Measurements from ENCODE around the gene DENND2A. TPM values are rescaled to one million over a fixed set of nuclear protein-coding genes. Genes with fewer than 3 reads are reported as not detected.
A peak's percentile ranks its signal among the peaks of the same experiment; 100 is the strongest.

DENND2A gene
- polyA plus RNA-seq, 2 of the 4 experiments (the other 2 are of a cell fraction), result 0.37 to 0.63 TPM

DNA sequence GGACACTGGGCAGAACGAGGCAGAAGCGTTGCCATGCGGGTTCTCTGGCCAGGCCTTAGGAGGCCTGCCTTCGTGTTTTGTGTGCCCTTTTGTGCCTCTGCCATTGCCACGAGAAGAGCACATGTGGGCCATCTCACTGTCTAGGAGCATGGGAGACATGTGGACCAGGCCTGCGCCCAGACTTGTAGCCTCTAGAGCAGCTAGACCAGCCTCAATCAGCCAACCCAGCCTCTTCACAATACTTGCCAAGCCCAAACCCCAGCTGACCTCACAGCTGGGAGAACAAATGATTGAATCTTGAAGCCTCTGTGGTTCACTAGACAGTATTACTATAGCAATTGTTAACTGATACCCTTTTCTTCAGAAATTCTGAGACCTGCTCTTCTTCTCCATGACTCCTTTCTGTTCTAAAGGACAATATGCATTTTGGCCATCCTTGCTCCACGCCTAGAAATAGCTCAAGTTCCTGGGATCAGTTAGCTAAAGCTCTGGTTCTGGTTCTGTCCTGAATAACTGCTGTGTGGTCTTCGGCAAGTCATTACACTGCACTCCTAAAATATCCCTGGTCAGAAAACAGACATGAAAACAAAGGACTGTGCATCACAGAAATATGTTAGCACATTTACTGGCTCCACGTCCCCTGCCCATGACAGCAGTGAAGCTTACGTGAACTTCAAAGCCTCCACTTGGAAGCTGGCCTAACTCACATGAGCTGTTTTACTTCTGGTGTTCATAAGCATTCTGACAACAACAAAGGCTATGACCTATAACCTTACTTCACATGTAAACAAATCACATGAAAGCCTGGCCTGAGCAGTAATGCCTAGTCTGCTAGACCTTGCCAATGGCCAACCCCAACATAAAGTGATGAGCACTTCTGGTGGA is 89.0 kb downstream of the DENND2A start:
- Histone ChIP-seq H3K4me2 (no peak overlapping the region), H3K27ac (peak overlapping the region in 1 of 2 experiments; percentile 15; a peak in 1 of 6 replicates), H3K9me3 (no peaks in the 10 kb centered on the region), H3K4me1 (no peaks in the 10 kb centered on the region), H3K4me3 (no peak overlapping the region)
- no peak for DNase-seq (ENCODE audit: low read depth in 1 of 2, low spot score in 1 of 2)
- no peak for FAIRE-seq
- no peak; a peak in 2 of 6 replicates for ATAC-seq
- POLR2A ChIA-PET, result no interaction called here
- no peak for TF ChIP-seq JUNB (IDR thresholded peaks at IDR 0.05)
- TF ChIP-seq, protein P1, sequence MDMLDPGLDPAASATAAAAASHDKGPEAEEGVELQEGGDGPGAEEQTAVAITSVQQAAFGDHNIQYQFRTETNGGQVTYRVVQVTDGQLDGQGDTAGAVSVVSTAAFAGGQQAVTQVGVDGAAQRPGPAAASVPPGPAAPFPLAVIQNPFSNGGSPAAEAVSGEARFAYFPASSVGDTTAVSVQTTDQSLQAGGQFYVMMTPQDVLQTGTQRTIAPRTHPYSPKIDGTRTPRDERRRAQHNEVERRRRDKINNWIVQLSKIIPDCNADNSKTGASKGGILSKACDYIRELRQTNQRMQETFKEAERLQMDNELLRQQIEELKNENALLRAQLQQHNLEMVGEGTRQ (IDR thresholded peaks at IDR 0.05), result no peak
- TF ChIP-seq POLR2A (IDR thresholded peaks at IDR 0.05; ENCODE audit: low read length), result no peak
- CTCF ChIA-PET, result interaction anchor here (1.2 to 2.0 kb wide), 3 partner anchors 11 to 102 kb away, joined by 3 to 8 read pairs (median 6); no protein-coding TSS in a partner anchor
- 87% methylated on average over 10 of the region's 10 CpGs for WGBS (ENCODE audit: missing lambda C conversion rate)

DNA sequence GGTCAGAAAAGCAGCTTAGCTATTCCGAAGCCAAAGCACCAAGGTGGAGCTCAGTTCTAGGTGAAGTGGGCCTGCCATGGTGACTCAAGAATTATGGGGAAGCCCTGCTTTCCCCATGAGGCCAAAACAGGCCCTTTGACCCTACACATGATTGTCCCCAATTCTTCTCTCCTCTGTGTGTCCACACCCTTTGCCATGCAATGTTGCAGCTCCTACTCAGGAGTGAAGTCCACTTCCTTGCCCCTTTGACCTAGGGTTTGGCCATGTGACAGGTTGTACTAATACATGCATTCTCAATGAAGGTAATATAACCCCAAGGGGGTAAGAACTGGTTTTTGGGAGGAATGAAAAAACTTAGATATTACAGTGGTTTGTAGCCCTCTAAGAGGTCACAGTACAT is 93.7 kb downstream of the DENND2A start:
- TF ChIP-seq MAZ (IDR thresholded peaks at IDR 0.05; ENCODE audit: borderline replicate concordance, low read depth, low read length) (no peak), RARB (CRISPR knock-in tag; IDR thresholded peaks at IDR 0.05) (no peak), RFX5 (IDR thresholded peaks at IDR 0.05) (no peak), RAD21 (conservative IDR thresholded peaks at IDR 0.05 in 1 of 2, IDR thresholded peaks at IDR 0.05 in 1 of 2) (no peak), RNF2 (IDR thresholded peaks at IDR 0.05; ENCODE audit: borderline replicate concordance, low read depth) (no peak), CBX2 (IDR thresholded peaks at IDR 0.05; ENCODE audit: borderline replicate concordance, low read depth) (no peak), CBX8 (IDR thresholded peaks at IDR 0.05) (no peak), PHF8 (IDR thresholded peaks at IDR 0.05; ENCODE audit: borderline replicate concordance, low read depth) (no peak), MAFK (IDR thresholded peaks at IDR 0.05; ENCODE audit: partially characterized antibody) (no peak), FOXS1 (CRISPR knock-in tag; IDR thresholded peaks at IDR 0.05) (no peak)
- TF ChIP-seq, protein P2, sequence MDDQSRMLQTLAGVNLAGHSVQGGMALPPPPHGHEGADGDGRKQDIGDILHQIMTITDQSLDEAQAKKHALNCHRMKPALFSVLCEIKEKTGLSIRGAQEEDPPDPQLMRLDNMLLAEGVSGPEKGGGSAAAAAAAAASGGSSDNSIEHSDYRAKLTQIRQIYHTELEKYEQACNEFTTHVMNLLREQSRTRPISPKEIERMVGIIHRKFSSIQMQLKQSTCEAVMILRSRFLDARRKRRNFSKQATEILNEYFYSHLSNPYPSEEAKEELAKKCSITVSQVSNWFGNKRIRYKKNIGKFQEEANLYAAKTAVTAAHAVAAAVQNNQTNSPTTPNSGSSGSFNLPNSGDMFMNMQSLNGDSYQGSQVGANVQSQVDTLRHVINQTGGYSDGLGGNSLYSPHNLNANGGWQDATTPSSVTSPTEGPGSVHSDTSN (IDR thresholded peaks at IDR 0.05), result no peak
- TF ChIP-seq, protein P3, sequence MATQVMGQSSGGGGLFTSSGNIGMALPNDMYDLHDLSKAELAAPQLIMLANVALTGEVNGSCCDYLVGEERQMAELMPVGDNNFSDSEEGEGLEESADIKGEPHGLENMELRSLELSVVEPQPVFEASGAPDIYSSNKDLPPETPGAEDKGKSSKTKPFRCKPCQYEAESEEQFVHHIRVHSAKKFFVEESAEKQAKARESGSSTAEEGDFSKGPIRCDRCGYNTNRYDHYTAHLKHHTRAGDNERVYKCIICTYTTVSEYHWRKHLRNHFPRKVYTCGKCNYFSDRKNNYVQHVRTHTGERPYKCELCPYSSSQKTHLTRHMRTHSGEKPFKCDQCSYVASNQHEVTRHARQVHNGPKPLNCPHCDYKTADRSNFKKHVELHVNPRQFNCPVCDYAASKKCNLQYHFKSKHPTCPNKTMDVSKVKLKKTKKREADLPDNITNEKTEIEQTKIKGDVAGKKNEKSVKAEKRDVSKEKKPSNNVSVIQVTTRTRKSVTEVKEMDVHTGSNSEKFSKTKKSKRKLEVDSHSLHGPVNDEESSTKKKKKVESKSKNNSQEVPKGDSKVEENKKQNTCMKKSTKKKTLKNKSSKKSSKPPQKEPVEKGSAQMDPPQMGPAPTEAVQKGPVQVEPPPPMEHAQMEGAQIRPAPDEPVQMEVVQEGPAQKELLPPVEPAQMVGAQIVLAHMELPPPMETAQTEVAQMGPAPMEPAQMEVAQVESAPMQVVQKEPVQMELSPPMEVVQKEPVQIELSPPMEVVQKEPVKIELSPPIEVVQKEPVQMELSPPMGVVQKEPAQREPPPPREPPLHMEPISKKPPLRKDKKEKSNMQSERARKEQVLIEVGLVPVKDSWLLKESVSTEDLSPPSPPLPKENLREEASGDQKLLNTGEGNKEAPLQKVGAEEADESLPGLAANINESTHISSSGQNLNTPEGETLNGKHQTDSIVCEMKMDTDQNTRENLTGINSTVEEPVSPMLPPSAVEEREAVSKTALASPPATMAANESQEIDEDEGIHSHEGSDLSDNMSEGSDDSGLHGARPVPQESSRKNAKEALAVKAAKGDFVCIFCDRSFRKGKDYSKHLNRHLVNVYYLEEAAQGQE (IDR thresholded peaks at IDR 0.05), result no peak
- TF ChIP-seq, protein P4, sequence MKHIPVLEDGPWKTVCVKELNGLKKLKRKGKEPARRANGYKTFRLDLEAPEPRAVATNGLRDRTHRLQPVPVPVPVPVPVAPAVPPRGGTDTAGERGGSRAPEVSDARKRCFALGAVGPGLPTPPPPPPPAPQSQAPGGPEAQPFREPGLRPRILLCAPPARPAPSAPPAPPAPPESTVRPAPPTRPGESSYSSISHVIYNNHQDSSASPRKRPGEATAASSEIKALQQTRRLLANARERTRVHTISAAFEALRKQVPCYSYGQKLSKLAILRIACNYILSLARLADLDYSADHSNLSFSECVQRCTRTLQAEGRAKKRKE (CRISPR knock-in tag; IDR thresholded peaks at IDR 0.05; ENCODE audit: low read depth), result no peak
- TF ChIP-seq, protein P5, sequence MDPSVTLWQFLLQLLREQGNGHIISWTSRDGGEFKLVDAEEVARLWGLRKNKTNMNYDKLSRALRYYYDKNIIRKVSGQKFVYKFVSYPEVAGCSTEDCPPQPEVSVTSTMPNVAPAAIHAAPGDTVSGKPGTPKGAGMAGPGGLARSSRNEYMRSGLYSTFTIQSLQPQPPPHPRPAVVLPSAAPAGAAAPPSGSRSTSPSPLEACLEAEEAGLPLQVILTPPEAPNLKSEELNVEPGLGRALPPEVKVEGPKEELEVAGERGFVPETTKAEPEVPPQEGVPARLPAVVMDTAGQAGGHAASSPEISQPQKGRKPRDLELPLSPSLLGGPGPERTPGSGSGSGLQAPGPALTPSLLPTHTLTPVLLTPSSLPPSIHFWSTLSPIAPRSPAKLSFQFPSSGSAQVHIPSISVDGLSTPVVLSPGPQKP (IDR thresholded peaks at IDR 0.05; ENCODE audit: low read depth, low read length), result no peak
- ATAC-seq (no peak), DNase-seq (ENCODE audit: low read depth in 1 of 2, low spot score in 1 of 2) (no peak), FAIRE-seq (no peak)
- no peak overlapping the region for H3K4me3 ChIP-seq
- no peaks in the 10 kb centered on the region for H3K9me3 ChIP-seq
- CTCF ChIA-PET, result interaction anchor here (1.0 to 1.3 kb wide), 2 partner anchors 29 to 32 kb away, joined by 3 to 5 read pairs; no protein-coding TSS in a partner anchor
- H3K4me2 ChIP-seq, result no peak overlapping the region
- peaks cover 12% of the 10 kb centered on the region for H3K4me1 ChIP-seq
- POLR2A ChIA-PET, result no interaction called here
- no peak overlapping the region for H3K27ac ChIP-seq
- WGBS (ENCODE audit: missing lambda C conversion rate), result 83% methylated on average over 1 of the region's 1 CpG

Data from A549 (cell line).